Endothelial cell of umbilical vein (primary cell): ENCODE results near the gene PLB1. TPM values are rescaled to one million over a fixed set of nuclear protein-coding genes. Genes with fewer than 3 reads are reported as not detected.
A peak's percentile ranks its signal among the peaks of the same experiment; 100 is the strongest.

Source experiments
- BruUV-seq: library from RNA; stranded (reverse); fragments of 400-500 nt; replicated peaks from 2 replicates; lab custom pipeline; 2021; lab: Mats Ljungman, UMichigan
- CTCF ChIA-PET: fragments of 300-600, 350-600 bp; sonication (Branson Sonifier 250); formaldehyde crosslinking; loops from one replicate; lab custom pipeline; 2021; ENCODE audit warnings: antibody characterized with exemption, inconsistent platforms; lab: Charles Lee
- POLR2A ChIA-PET: fragments of 300-600, 350-600 bp; sonication (Branson Sonifier 250); formaldehyde crosslinking; loops from one replicate; lab custom pipeline; 2021; ENCODE audit warnings: antibody characterized with exemption, inconsistent platforms; lab: Charles Lee
- DNase-seq: peaks from one replicate; pipeline ENCODE4 v3.0.0-alpha.2; 2011; ENCODE audit warnings: low read depth, low spot score
- FAIRE-seq: peaks from 2 replicates; lab custom pipeline; 2011; peaks lifted over from hg19 to GRCh38; lab: Jason Lieb, UNC
- H2AFZ ChIP-seq: 2 replicates; pipeline ENCODE4 v1.6.0; 2012; ENCODE audit warnings: low read depth, low read length, control low read depth, inconsistent platforms
- H3K27ac ChIP-seq: 2 replicates; pipeline ENCODE4 v1.5.1; 2011; ENCODE audit warnings: low read depth, mild to moderate bottlenecking, control low read depth, low read length, moderate library complexity; ENCODE audit not compliant: insufficient read depth
- H3K27me3 ChIP-seq, 2 experiments: 2 replicates each; pipeline versions ENCODE4 v1.6.0 to v1.6.1; 2011; ENCODE audit warnings: low read length in 2 of 2, mixed read lengths in 1 of 2; ENCODE audit not compliant: control insufficient read depth in 2 of 2, insufficient read depth in 2 of 2
- H3K36me3 ChIP-seq, 2 experiments: 2 replicates in 1 of 2; 3 replicates in 1 of 2; pipeline ENCODE4 v1.5.1; 2011; ENCODE audit warnings: low read length in 2 of 2, mild to moderate bottlenecking in 1 of 2, moderate library complexity in 1 of 2; ENCODE audit not compliant: control insufficient read depth in 2 of 2, insufficient read depth in 2 of 2; ENCODE audit errors: extremely low read depth in 1 of 2
- H3K4me1 ChIP-seq: 3 replicates; pipeline ENCODE4 v1.5.1; 2011; ENCODE audit warnings: mild to moderate bottlenecking, low read length; ENCODE audit not compliant: control insufficient read depth, insufficient read depth; ENCODE audit errors: extremely low read depth
- H3K4me2 ChIP-seq: 2 replicates; pipeline ENCODE4 v1.6.1; 2011; ENCODE audit warnings: low read length, control low read depth, mixed read lengths; ENCODE audit not compliant: insufficient read depth
- H3K4me3 ChIP-seq, 3 experiments: fragments of 200-600 bp in 1 of 3; sonication (generic), shearing (Covaris generic) in 1 of 3; replicated peaks in 1 of 3; 2 replicates each; pipeline ENCODE4 v1.5.1; 2011 to 2016; ENCODE audit warnings: control low read depth in 3 of 3, low read length in 3 of 3, mild to moderate bottlenecking in 2 of 3, inconsistent platforms in 1 of 3, low read depth in 1 of 3, moderate library complexity in 1 of 3; ENCODE audit not compliant: insufficient read depth in 1 of 3
- H3K79me2 ChIP-seq: 2 replicates; pipeline ENCODE4 v1.6.0; 2012; ENCODE audit warnings: low read length, inconsistent platforms; ENCODE audit not compliant: control insufficient read depth, insufficient read depth
- H3K9ac ChIP-seq: replicated peaks from 2 replicates; pipeline ENCODE3; 2011; ENCODE audit warnings: low read length, control low read depth; ENCODE audit not compliant: insufficient read depth; ENCODE audit errors: extremely low read depth
- H3K9me1 ChIP-seq: replicated peaks from 3 replicates; pipeline ENCODE4 v1.6.0; 2011; ENCODE audit warnings: mild to moderate bottlenecking, low read length; ENCODE audit not compliant: control insufficient read depth, insufficient read depth; ENCODE audit errors: extremely low read depth
- H3K9me3 ChIP-seq: replicated peaks from 2 replicates; pipeline ENCODE4 v1.5.1; 2012; ENCODE audit warnings: low read length, inconsistent platforms; ENCODE audit not compliant: control insufficient read depth, insufficient read depth
- H4K20me1 ChIP-seq: replicated peaks from 2 replicates; pipeline ENCODE3; 2011; ENCODE audit warnings: mild to moderate bottlenecking, low read length; ENCODE audit not compliant: control insufficient read depth, insufficient read depth; ENCODE audit errors: extremely low read depth
- EZH2 ChIP-seq: IDR thresholded peaks from 2 replicates; pipeline ENCODE4 v1.6.1; 2012; ENCODE audit warnings: borderline replicate concordance, low read depth, mild to moderate bottlenecking, moderate library complexity, low read length, inconsistent platforms; ENCODE audit not compliant: severe bottlenecking
- FOS ChIP-seq: IDR thresholded peaks from 2 replicates; pipeline ENCODE4 v1.6.1; 2011; ENCODE audit warnings: mild to moderate bottlenecking, low read length, moderate library complexity, borderline replicate concordance; ENCODE audit not compliant: insufficient read depth
- GATA2 ChIP-seq: IDR thresholded peaks from 2 replicates; pipeline ENCODE4 v1.7.0; 2011; ENCODE audit warnings: low read depth, mild to moderate bottlenecking, moderate library complexity, mixed read lengths, low read length; ENCODE audit not compliant: insufficient read length, insufficient read depth
- JUN ChIP-seq: IDR thresholded peaks from 2 replicates; pipeline ENCODE4 v1.6.1; 2011; ENCODE audit warnings: borderline replicate concordance, low read depth; ENCODE audit not compliant: insufficient read length, insufficient read depth
- MYC ChIP-seq: IDR thresholded peaks from one replicate; pipeline ENCODE4 v1.6.1; 2011; ENCODE audit warnings: mild to moderate bottlenecking, low read depth, low read length
- POLR2A ChIP-seq: IDR thresholded peaks from 2 replicates; pipeline ENCODE4 v1.6.1; 2012; ENCODE audit warnings: low read depth, mild to moderate bottlenecking, control low read depth, low read length
- POLR2AphosphoS5 ChIP-seq: IDR thresholded peaks from 2 replicates; pipeline ENCODE4 v1.6.1; 2012; ENCODE audit warnings: low read depth, mild to moderate bottlenecking, control low read depth, low read length, moderate library complexity; ENCODE audit not compliant: insufficient read depth
- dilution Hi-C: fragments of 300-500 bp; cut with MboI; formaldehyde crosslinking; loops from one replicate; pipeline ENCODE4 v1.15.0; 2019; ENCODE audit warnings: low sequenced_read_pairs; ENCODE audit not compliant: extremely low pct_ligation_motif_present
- intact Hi-C: fragments of 100-400 bp; cut with micrococcal nuclease; formaldehyde crosslinking; loops from one replicate; pipeline ENCODE4 v1.10.0; 2022
- polyA plus RNA-seq, 4 experiments: library from polyadenylated mRNA; depleted of rRNA in 3 of 4; stranded (reverse) in 3 of 4; unstranded in 1 of 4; fragments of >200 nt; gene quantifications; 2 replicates each; pipeline versions ENCODE4 v1.2.1 to v1.2.3, GENCODE V29; 2011 to 2012; ENCODE audit warnings: missing spikeins in 1 of 4
- total RNA-seq: library from RNA; stranded (reverse); gene quantifications from 2 replicates; pipeline ENCODE4 v1.2.3, GENCODE V29; 2021
- TF ChIP-seq, protein P1 (sequence below): IDR thresholded peaks from 2 replicates; pipeline ENCODE4 v1.6.1; 2011; ENCODE audit not compliant: insufficient read depth, insufficient read length
- TF ChIP-seq, protein P2 (sequence below), 2 donors: IDR thresholded peaks; 1 replicate in 1 of 2; 2 replicates in 1 of 2; pipeline ENCODE4 v1.5.1; 2011; ENCODE audit warnings: low read length in 2 of 2, mild to moderate bottlenecking in 2 of 2, moderate library complexity in 2 of 2, control low read depth in 1 of 2, inconsistent platforms in 1 of 2, low read depth in 1 of 2; ENCODE audit not compliant: insufficient read depth in 1 of 2; ENCODE audit errors: extremely low read depth in 1 of 2

PLB1 gene
- total and polyA plus RNA-seq, 2 donors (not counting 3 experiments of a cell fraction or from before 2014, with no cell fraction given) = 0.75 to 0.80 TPM

- no peaks in the 10 kb centered on the region for H3K9me3 ChIP-seq
- DNase-seq = no peak
- TSS peak; percentile 62 for BruUV-seq
- peak overlapping the region; percentile 80 for H2AFZ ChIP-seq
- ChIA-PET CTCF (interaction anchor here (0.6 to 5.0 kb wide), 43 partner anchors 9 to 863 kb away, joined by 3 to 96 read pairs (median 4); partner anchors contain the start of genes PPP1CB and WDR43), POLR2A (interaction anchor here (0.6 to 1.4 kb wide), 3 partner anchors 40 to 187 kb away, joined by 6 to 18 read pairs (median 9); partner anchors contain the start of gene PPP1CB)
- H3K79me2 ChIP-seq = no peaks in the 10 kb centered on the region
- peak overlapping the region; percentile 77 for H3K9ac ChIP-seq
- no peaks in the 10 kb centered on the region for H3K27me3 ChIP-seq
- peak overlapping the region; percentile 33 to 77 (median 58) for H3K4me3 ChIP-seq
- H3K4me2 ChIP-seq = peak overlapping the region; percentile 77
- H3K9me1 ChIP-seq = no peaks in the 10 kb centered on the region
- dilution Hi-C loops (no loop called here), intact Hi-C loops (loop anchor here (1.0 to 10.0 kb wide), 9 partner anchors 17 to 812 kb away; partner anchors contain the start of gene WDR43)
- peaks cover 2% of the 10 kb centered on the region for H3K4me1 ChIP-seq
- H4K20me1 ChIP-seq = no peaks in the 10 kb centered on the region
- H3K27ac ChIP-seq = no peak overlapping the region
- H3K36me3 ChIP-seq = no peaks in the 10 kb centered on the region
- no peak for TF ChIP-seq FOS
- TF ChIP-seq, protein P1, sequence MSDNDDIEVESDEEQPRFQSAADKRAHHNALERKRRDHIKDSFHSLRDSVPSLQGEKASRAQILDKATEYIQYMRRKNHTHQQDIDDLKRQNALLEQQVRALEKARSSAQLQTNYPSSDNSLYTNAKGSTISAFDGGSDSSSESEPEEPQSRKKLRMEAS = no peak
- TF ChIP-seq EZH2 = no peak
- no peak for TF ChIP-seq POLR2AphosphoS5
- TF ChIP-seq POLR2A = no peak
- no peak for TF ChIP-seq GATA2
- TF ChIP-seq, protein P2, sequence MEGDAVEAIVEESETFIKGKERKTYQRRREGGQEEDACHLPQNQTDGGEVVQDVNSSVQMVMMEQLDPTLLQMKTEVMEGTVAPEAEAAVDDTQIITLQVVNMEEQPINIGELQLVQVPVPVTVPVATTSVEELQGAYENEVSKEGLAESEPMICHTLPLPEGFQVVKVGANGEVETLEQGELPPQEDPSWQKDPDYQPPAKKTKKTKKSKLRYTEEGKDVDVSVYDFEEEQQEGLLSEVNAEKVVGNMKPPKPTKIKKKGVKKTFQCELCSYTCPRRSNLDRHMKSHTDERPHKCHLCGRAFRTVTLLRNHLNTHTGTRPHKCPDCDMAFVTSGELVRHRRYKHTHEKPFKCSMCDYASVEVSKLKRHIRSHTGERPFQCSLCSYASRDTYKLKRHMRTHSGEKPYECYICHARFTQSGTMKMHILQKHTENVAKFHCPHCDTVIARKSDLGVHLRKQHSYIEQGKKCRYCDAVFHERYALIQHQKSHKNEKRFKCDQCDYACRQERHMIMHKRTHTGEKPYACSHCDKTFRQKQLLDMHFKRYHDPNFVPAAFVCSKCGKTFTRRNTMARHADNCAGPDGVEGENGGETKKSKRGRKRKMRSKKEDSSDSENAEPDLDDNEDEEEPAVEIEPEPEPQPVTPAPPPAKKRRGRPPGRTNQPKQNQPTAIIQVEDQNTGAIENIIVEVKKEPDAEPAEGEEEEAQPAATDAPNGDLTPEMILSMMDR (IDR thresholded peaks at IDR 0.05; ENCODE audit: extremely low read depth in 1 of 2, insufficient read depth in 1 of 2, low read depth in 1 of 2, low read length in 2 of 2) = no peak
- TF ChIP-seq MYC = no peak
- TF ChIP-seq JUN = no peak
- no peak for FAIRE-seq
Measured at GRCh38 chr2:28567061-28567471, 71.2 kb downstream of the PLB1 start.
